Measurements from ENCODE around the gene NMUR1. TPM values are rescaled to one million over a fixed set of nuclear protein-coding genes. Genes with fewer than 3 reads are reported as not detected.

NMUR1 gene
- total RNA-seq, 4 donors from 2014 or later = 0.32 to 2.2 (median 0.55) TPM; not detected in 1

GRCh38 chr2:231542136-231542535, 11.9 kb upstream of the NMUR1 start:
- 58 to 72% methylated on average over 2 to 3 of the region's 3 CpGs for WGBS, 2 donors (ENCODE audit: low coverage in 1 of 2)
- no peak overlapping the region for H3K27ac ChIP-seq

GRCh38 chr2:231541645-231542044, 11.4 kb upstream of the NMUR1 start:
- 0 to 61% methylated on average over 1 to 11 of the region's 11 CpGs for whole genome bisulfite sequencing, 2 donors (ENCODE audit: low coverage in 1 of 2)
- in situ Hi-C loops (cut with MboI; ENCODE audit: low pct_ligation_motif_present in 1 of 4, low pct_unique_long_range_greater_than_20kb in 1 of 4, low sequenced_read_pairs in 3 of 4) = no loop called here
- H3K27ac ChIP-seq = no peak overlapping the region

More at GRCh38 chr2:231542136-231542535, 11.9 kb upstream of the NMUR1 start:
- TF ChIP-seq POLR2A (IDR thresholded peaks at IDR 0.05) (no peak), EP300 (IDR thresholded peaks at IDR 0.05; ENCODE audit: low read depth) (no peak), CTCF (IDR thresholded peaks at IDR 0.05) (no peak), POLR2AphosphoS5 (IDR thresholded peaks at IDR 0.05) (no peak)
- peaks cover 0 to 17% (median 5%) of the 10 kb centered on the region in 4 donors for H3K4me1 ChIP-seq
- no peaks in the 10 kb centered on the region for H3K27me3 ChIP-seq
- intact Hi-C loops (cut with DNase I; ENCODE audit: low total_unique reads) (no loop called here), in situ Hi-C loops (cut with MboI; ENCODE audit: low pct_ligation_motif_present in 1 of 4, low pct_unique_long_range_greater_than_20kb in 1 of 4, low sequenced_read_pairs in 3 of 4) (no loop called here)
- H3K36me3 ChIP-seq = no peaks in the 10 kb centered on the region
- H3K9me3 ChIP-seq = peaks cover 0 to 8% of the 10 kb centered on the region in 2 donors
- DNase-seq = no peak
- H3K4me3 ChIP-seq = no peak overlapping the region

GRCh38 chr2:231539991-231540390, 9.7 kb upstream of the NMUR1 start:
- in situ Hi-C loops (cut with MboI; ENCODE audit: low pct_ligation_motif_present in 1 of 4, low pct_unique_long_range_greater_than_20kb in 1 of 4, low sequenced_read_pairs in 3 of 4) (no loop called here), intact Hi-C loops (cut with DNase I; ENCODE audit: low total_unique reads) (no loop called here)
- 88 to 98% methylated on average over 3 to 4 of the region's 4 CpGs for WGBS, 2 donors (ENCODE audit: low coverage in 1 of 2)
- no peaks in the 10 kb centered on the region for H3K27me3 ChIP-seq
- H3K36me3 ChIP-seq = no peaks in the 10 kb centered on the region
- H3K4me1 ChIP-seq = peaks cover 0 to 5% (median under 1%) of the 10 kb centered on the region in 4 donors
- TF ChIP-seq POLR2AphosphoS5 (IDR thresholded peaks at IDR 0.05) = no peak
- TF ChIP-seq CTCF (IDR thresholded peaks at IDR 0.05) = no peak
- no peak for TF ChIP-seq EP300 (IDR thresholded peaks at IDR 0.05; ENCODE audit: low read depth)
- no peak for TF ChIP-seq POLR2A (IDR thresholded peaks at IDR 0.05)
- H3K9me3 ChIP-seq = peaks cover 0 to 8% of the 10 kb centered on the region in 2 donors
- no peak overlapping the region for H3K27ac ChIP-seq
- no peak overlapping the region for H3K4me3 ChIP-seq
- no peak for DNase-seq

More at GRCh38 chr2:231541645-231542044, 11.4 kb upstream of the NMUR1 start:
- H3K36me3 ChIP-seq = no peaks in the 10 kb centered on the region
- intact Hi-C loops (cut with DNase I; ENCODE audit: low total_unique reads) = no loop called here
- H3K4me3 ChIP-seq = no peak overlapping the region
- no peak for DNase-seq
- H3K4me1 ChIP-seq = peaks cover 0 to 17% (median 5%) of the 10 kb centered on the region in 4 donors
- H3K27me3 ChIP-seq = no peaks in the 10 kb centered on the region
- H3K9me3 ChIP-seq = peaks cover 0 to 8% of the 10 kb centered on the region in 2 donors
- TF ChIP-seq CTCF (IDR thresholded peaks at IDR 0.05) = no peak
- TF ChIP-seq POLR2A (IDR thresholded peaks at IDR 0.05) = no peak
- no peak for TF ChIP-seq EP300 (IDR thresholded peaks at IDR 0.05; ENCODE audit: low read depth)
- no peak for TF ChIP-seq POLR2AphosphoS5 (IDR thresholded peaks at IDR 0.05)

GRCh38 chr2:231535961-231536360, 5.7 kb upstream of the NMUR1 start:
- Histone ChIP-seq H3K4me3 (no peak overlapping the region), H3K36me3 (no peaks in the 10 kb centered on the region), H3K4me1 (no peaks in the 10 kb centered on the region), H3K27me3 (no peaks in the 10 kb centered on the region), H3K27ac (no peak overlapping the region), H3K9me3 (no peaks in the 10 kb centered on the region)
- WGBS, 2 donors (ENCODE audit: low coverage in 1 of 2) = 83% methylated on average over 6 of the region's 6 CpGs; no CpG with 5 or more reads in 1 of the 2 donors
- intact Hi-C loops (cut with DNase I; ENCODE audit: low total_unique reads) = no loop called here
- DNase-seq = no peak
- in situ Hi-C loops (cut with MboI; ENCODE audit: low pct_ligation_motif_present in 1 of 4, low pct_unique_long_range_greater_than_20kb in 1 of 4, low sequenced_read_pairs in 3 of 4) = no loop called here
- TF ChIP-seq CTCF (IDR thresholded peaks at IDR 0.05) (no peak), POLR2A (IDR thresholded peaks at IDR 0.05) (no peak), EP300 (IDR thresholded peaks at IDR 0.05; ENCODE audit: low read depth) (no peak), POLR2AphosphoS5 (IDR thresholded peaks at IDR 0.05) (no peak)
